IgD-negative memory B cell (primary cell): Measurements from ENCODE around the gene TPK1. TPM values are rescaled to one million over a fixed set of nuclear protein-coding genes. Genes with fewer than 3 reads are reported as not detected.
"Not testable (repeated sequence)": the region's sequence is repeated elsewhere in the genome, so short reads cannot be mapped to it uniquely, and the experiment has no call there.

Experiments
- H3K27ac Mint-ChIP-seq, 3 donors: one replicate each; pipeline ENCODE4 v1.8.0; 2020 to 2022; ENCODE audit warnings: mild to moderate bottlenecking in 3 of 3, mixed read lengths in 3 of 3, moderate library complexity in 1 of 3
- H3K27me3 Mint-ChIP-seq: one replicate; pipeline ENCODE4 v1.8.0; 2021; ENCODE audit warnings: mixed read lengths
- H3K36me3 Mint-ChIP-seq: one replicate; pipeline ENCODE4 v1.8.0; 2020; ENCODE audit warnings: mild to moderate bottlenecking, mixed read lengths
- H3K4me1 Mint-ChIP-seq, 3 donors: one replicate each; pipeline ENCODE4 v1.8.0; 2020 to 2022; ENCODE audit warnings: mixed read lengths in 3 of 3, mild to moderate bottlenecking in 1 of 3
- H3K4me3 Mint-ChIP-seq, 4 donors: one replicate each; pipeline ENCODE4 v1.8.0; 2020 to 2022; ENCODE audit warnings: mild to moderate bottlenecking in 4 of 4, mixed read lengths in 4 of 4, moderate library complexity in 3 of 4
- H3K9me3 Mint-ChIP-seq, 3 donors: one replicate each; pipeline ENCODE4 v1.8.0; 2020 to 2021; ENCODE audit warnings: mixed read lengths in 3 of 3, mild to moderate bottlenecking in 1 of 3
- polyA plus RNA-seq: library from polyadenylated mRNA; unstranded; fragments of 300-500 nt; fragmentation: Illumina TruSeq; gene quantifications from one replicate; pipeline ENCODE4 v1.2.3, GENCODE V29; 2021

Gene TPK1
- polyA plus RNA-seq, 1 donor from 2014 or later: 16.8 TPM

DNA sequence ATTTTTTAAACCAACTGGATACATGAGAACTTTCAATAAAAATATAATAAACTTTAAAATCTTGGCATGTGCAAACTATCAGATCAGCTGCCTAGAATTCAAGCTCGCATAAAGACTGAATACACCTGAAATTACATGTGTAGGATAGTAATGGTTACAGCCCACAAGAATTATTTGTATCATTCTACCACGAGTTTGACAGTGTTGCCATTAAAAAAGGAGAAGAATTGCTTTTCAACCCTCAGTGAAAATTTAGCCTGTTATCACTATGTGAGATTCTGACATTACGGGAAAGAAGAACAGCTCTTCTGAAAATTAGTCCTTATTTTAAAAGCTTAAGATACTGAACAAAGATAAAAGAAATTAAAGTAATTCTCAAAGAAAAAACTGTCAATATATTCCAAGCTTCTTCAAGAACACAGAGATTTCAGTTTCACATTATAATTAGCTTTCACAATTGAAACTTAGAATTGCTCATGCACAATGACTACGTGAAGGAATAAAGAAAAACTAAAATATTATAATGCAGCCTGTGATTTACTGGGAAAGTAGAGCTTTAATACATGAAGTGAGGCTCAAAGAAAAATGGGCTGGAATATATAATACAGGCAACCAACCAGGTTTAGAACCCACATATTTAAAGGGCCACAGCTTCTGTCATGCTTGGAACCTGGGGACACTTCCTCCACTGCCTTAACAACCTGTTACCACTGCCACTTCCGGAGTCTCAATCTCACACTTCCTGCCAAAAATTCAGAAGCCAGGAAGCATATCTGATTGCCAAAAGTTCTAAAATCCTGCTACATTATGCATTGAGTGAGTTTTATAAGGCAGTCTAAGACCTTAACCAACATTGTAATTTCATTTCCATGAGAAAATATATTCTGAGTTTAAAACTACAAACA is 23.2 kb downstream of the TPK1 start:
- Mint-ChIP-seq H3K27ac (peak overlapping the region; percentile 63 to 87 (median 87)), H3K4me1 (peaks cover 23 to 46% (median 26%) of the 10 kb centered on the region in 3 donors), H3K27me3 (no peaks in the 10 kb centered on the region), H3K36me3 (no peaks in the 10 kb centered on the region), H3K9me3 (no peaks in the 10 kb centered on the region), H3K4me3 (peak overlapping the region; percentile 5 to 85 (median 54))

DNA sequence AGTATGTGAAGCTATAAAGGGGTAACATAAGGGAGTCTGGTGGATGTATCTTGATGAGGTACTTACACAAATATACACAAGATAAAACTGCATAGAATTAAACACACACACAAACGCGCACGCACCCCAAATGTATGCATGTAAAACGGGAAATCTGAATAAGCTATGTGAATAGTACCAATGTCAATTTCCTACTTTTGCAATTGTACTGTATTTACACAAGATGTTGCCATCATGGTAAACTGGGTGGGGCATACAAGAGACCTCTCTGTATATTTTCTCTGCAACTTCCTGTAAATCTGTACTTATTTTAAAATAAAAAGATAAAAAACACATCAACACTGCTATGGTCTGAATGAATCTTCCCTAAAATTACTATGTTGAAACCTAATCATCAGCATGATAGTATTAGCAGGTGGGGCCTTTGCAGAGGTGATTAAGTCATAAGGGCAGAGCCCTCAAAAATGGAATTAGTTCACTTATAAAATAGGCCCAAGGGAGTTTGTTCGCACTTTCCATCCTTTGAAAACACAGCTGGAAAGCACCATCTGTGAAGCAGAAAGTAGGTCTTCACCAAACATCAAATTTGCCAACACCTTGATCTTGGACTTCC is 30.1 kb downstream of the TPK1 start:
- H3K27ac Mint-ChIP-seq: no peak overlapping the region
- no peak overlapping the region for H3K4me3 Mint-ChIP-seq

DNA sequence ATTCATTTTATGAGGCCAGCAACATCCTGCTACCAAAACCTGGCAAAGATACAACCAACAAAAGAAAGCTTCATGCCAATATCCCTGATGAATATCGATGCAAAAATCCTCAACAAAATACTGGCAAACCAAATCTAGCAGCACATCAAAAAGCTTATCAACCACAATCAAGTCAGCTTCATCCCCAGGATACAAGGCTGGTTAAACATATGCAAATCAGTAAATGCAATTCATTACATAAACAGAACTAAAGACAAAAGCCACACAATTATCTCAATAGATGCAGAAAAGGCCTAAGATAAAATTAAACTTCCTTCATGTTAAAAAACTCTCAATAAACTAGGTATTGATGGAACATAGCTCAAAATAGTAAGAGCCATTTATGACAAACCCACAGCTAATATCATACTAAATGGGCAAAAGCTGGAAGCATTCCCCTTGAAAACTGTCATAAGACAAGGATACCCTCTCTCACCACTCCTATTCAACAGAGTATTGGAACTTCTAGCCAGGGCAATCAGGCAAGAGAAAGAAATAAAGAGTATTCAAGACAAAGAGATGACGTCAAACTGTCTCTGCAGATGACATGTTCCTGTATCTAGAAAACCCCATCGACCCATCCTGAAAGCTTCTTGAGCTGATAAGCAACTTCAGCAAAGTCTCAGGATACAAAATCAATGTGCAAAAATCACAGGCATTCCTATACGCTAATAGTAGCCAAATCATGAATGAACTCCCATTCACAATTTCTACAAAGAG is 35.0 kb downstream of the TPK1 start:
- Mint-ChIP-seq H3K4me1 (peaks cover 26 to 39% (median 30%) of the 10 kb centered on the region in 3 donors), H3K36me3 (peaks cover 14% of the 10 kb centered on the region), H3K27ac (peak overlapping the region in 1 of 3 donors; percentile 0), H3K9me3 (peaks cover 2 to 20% (median 5%) of the 10 kb centered on the region in 3 donors), H3K4me3 (peak overlapping the region in 3 of 4 donors; percentile 38 to 79 (median 73))
- H3K27me3 Mint-ChIP-seq: not testable (repeated sequence)

More for the DNA sequence above, 30.1 kb downstream of the TPK1 start:
- Mint-ChIP-seq H3K36me3 (peaks cover 12% of the 10 kb centered on the region), H3K4me1 (peaks cover 13 to 22% (median 19%) of the 10 kb centered on the region in 3 donors), H3K27me3 (no peaks in the 10 kb centered on the region), H3K9me3 (peaks cover 0 to 8% (median 0%) of the 10 kb centered on the region in 3 donors)

DNA sequence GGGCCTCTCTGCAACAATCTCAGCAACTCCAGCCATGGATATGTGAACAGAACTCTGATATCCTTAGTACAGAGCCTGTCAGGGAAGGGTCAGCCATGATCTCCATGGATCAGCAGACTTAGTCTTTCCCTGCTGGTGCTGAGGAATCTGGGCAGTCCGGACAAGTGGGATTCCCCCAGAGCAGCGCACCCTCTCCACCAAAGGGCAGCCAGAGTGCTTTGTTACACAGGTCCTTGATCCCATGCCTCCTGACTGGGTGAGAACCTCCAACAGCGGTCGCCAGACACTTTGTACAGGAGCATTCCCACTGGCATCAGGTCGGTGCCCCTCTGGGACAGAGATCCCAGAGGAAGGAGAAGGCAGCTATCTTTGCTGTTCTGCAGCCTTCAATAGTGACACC is 38.9 kb downstream of the TPK1 start:
- H3K27ac Mint-ChIP-seq: no peak overlapping the region
- peaks cover 1% of the 10 kb centered on the region for H3K27me3 Mint-ChIP-seq
- peaks cover 2 to 13% (median 5%) of the 10 kb centered on the region in 3 donors for H3K9me3 Mint-ChIP-seq
- H3K4me1 Mint-ChIP-seq: peaks cover 23 to 32% (median 30%) of the 10 kb centered on the region in 3 donors
- H3K36me3 Mint-ChIP-seq: peaks cover 2% of the 10 kb centered on the region
- H3K4me3 Mint-ChIP-seq: no peak overlapping the region

DNA sequence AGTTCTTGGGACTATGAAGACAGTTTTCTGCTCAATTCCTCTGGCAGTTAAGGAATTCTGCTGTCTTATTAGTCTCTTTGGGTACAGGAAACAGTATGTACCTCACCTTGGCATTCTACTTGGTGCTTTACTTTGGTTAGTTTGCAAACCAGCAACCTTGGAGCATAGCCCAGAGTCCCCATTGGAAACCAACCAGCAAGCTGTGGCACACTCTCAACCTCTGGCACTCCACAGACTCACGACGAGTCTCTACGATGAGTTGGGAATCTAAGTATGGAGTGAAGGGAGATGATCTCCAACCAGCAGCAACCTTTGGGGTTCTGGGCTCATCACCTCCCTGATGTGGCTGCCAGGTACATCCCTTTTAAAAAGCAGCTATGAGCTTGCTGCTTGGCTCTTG is 43.8 kb downstream of the TPK1 start:
- Mint-ChIP-seq H3K4me3 (no peak overlapping the region), H3K4me1 (peaks cover 2 to 10% (median 3%) of the 10 kb centered on the region in 3 donors), H3K27ac (no peak overlapping the region), H3K27me3 (no peaks in the 10 kb centered on the region), H3K36me3 (peaks cover 4% of the 10 kb centered on the region), H3K9me3 (no peaks in the 10 kb centered on the region)

DNA sequence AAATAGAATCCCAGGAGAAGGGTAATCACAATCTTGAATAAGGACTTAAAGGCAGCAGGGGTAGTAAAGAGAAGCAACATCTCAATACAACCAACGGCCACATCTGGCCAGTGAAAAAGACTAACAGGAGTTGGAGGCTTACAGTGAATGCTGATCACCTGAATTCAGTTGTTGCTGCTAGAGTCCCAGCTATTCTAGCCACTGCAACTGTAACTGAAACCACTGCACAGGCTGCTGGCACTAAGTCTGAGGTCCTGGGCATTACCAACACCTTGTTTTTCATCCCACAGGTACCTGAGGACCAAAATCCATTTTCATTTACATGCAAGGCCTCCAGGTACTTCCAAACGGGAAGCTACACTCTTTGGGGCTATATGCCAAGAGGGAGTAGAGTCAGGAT is 44.4 kb downstream of the TPK1 start:
- no peaks in the 10 kb centered on the region for H3K27me3 Mint-ChIP-seq
- H3K36me3 Mint-ChIP-seq: peaks cover 4% of the 10 kb centered on the region
- H3K4me3 Mint-ChIP-seq: no peak overlapping the region
- H3K27ac Mint-ChIP-seq: no peak overlapping the region
- peaks cover 2 to 13% (median 4%) of the 10 kb centered on the region in 3 donors for H3K4me1 Mint-ChIP-seq
- no peaks in the 10 kb centered on the region for H3K9me3 Mint-ChIP-seq

DNA sequence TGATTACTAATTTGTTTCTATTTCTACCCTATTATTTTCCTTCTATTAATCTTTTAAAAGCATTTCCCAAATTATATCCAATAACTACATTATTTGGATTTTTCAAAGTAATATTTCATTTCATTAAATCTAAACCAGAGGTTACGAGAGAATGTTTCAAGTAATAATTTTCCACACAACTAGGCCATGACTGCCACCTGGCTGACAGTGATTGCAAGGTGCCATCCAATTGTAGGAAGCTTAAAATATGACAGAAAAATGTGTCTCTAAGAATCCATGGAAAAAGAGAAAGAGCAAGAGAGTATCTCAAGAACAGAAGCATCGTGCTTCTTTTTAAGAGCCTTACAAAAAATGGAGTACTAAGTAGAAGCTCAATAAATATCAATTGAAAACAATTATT is 48.7 kb downstream of the TPK1 start:
- no peak overlapping the region for H3K4me3 Mint-ChIP-seq
- peak overlapping the region in 1 of 3 donors; percentile 50 for H3K27ac Mint-ChIP-seq
- H3K4me1 Mint-ChIP-seq: peaks cover 6 to 14% (median 6%) of the 10 kb centered on the region in 3 donors
- no peaks in the 10 kb centered on the region for H3K9me3 Mint-ChIP-seq
- peaks cover 8% of the 10 kb centered on the region for H3K36me3 Mint-ChIP-seq
- no peaks in the 10 kb centered on the region for H3K27me3 Mint-ChIP-seq

DNA sequence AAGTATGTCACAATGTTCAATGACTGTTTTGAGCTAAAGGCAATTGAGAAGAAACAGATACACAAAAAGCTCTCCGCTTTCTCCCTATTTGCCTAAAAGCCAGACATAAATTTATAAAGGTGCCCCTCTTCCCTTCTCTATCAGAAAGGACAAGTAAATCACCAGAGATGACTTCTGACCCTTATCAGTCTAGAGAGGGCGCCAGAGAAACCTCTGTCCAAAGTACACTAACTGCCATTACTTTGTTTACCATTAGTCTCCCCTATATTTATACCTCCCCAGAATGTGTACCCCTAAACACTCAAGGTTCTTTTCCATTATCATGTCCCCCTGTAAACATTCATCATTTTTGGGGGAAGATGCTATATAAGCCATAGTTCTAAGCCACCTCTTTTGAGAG is 49.3 kb downstream of the TPK1 start:
- Mint-ChIP-seq H3K27me3 (no peaks in the 10 kb centered on the region), H3K27ac (no peak overlapping the region), H3K9me3 (no peaks in the 10 kb centered on the region), H3K36me3 (peaks cover 8% of the 10 kb centered on the region), H3K4me3 (no peak overlapping the region), H3K4me1 (peaks cover 6 to 14% (median 6%) of the 10 kb centered on the region in 3 donors)

DNA sequence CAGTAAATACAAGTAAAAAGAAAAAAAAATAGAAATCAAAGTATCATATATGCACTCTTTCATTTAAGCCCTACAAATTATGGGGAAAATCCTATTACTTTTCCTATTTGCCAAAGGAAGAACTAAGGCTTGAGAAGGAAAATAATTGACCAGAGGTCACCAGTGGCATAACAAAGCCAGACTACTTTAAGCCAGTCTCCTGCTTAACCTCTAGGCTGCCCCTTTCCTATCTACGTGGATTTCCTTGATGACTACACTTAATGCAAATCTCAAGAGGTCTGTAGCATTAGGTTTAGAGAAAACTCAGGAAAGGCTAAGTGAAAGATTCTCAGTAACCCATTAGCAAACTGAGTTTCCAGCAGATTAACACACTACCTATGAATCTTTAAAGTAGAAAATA is 49.8 kb downstream of the TPK1 start:
- Mint-ChIP-seq H3K36me3 (peaks cover 5% of the 10 kb centered on the region), H3K4me1 (peaks cover 3 to 14% (median 6%) of the 10 kb centered on the region in 3 donors), H3K27ac (no peak overlapping the region), H3K27me3 (no peaks in the 10 kb centered on the region), H3K9me3 (no peaks in the 10 kb centered on the region), H3K4me3 (no peak overlapping the region)

DNA sequence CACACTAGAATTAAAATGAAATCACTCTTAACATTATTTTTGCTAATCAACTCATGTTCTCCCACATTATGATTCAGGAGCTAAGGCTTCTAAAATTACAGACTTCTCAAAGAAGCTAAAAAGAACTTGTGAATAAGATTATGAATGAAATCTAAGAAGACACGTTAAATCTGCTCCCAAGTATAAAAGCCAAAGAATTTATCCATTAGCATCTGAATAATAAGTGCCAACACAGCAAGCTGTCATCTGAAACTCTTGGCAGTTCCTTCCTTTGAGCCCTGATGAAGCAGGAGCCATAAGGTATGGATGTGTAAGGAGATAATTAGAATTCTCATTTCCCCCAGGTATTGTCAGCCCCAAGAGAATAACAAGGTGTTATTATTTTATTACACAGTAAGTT is 50.3 kb downstream of the TPK1 start:
- H3K27me3 Mint-ChIP-seq: no peaks in the 10 kb centered on the region
- H3K27ac Mint-ChIP-seq: no peak overlapping the region

DNA sequence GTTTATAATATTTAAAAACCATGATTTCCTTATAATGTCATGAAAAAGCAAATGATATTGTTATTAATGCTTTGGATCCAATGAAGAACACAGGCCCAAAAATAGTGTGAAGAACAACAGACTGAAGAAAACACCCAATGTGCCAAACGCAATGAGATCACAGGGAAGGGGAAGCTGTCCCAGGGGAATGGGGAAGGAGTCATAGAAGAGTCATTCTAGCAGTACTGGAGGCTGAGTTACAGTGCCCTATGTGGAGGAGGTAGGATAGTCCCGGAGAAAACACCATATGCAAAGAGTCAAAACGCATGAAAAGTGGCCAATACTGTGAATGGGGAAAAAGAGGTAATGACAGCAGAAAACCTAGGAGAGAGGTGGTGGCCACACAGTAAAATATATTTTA is 50.9 kb downstream of the TPK1 start:
- H3K36me3 Mint-ChIP-seq: peaks cover 4% of the 10 kb centered on the region

More for the DNA sequence above, 50.3 kb downstream of the TPK1 start:
- Mint-ChIP-seq H3K4me3 (no peak overlapping the region), H3K9me3 (no peaks in the 10 kb centered on the region), H3K36me3 (peaks cover 4% of the 10 kb centered on the region), H3K4me1 (peaks cover 3 to 14% (median 6%) of the 10 kb centered on the region in 3 donors)

DNA sequence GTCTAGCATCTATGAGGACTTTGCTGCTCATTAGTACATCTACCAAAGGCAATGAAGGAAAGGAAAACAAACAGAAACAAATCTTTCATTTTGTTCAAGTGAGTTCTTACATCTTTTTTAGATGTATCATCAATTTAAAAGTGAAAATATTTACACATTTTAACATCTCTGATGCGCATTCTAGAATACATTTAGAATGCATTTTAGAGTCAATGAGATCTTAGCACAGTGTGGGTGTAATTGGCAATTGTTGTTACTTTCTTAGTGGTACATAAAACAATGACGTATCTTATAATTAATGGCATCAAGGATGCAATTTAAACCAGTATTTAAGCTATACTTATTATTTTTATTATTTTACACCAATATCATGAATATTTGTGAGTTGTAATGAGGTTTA is 51.4 kb downstream of the TPK1 start:
- H3K4me3 Mint-ChIP-seq: no peak overlapping the region
- H3K9me3 Mint-ChIP-seq: no peaks in the 10 kb centered on the region
- H3K36me3 Mint-ChIP-seq: peaks cover 4% of the 10 kb centered on the region
- H3K27ac Mint-ChIP-seq: no peak overlapping the region
- no peaks in the 10 kb centered on the region for H3K27me3 Mint-ChIP-seq
- H3K4me1 Mint-ChIP-seq: peaks cover 3 to 14% (median 6%) of the 10 kb centered on the region in 3 donors

More for the DNA sequence above, 50.9 kb downstream of the TPK1 start:
- Mint-ChIP-seq H3K4me3 (no peak overlapping the region), H3K27me3 (no peaks in the 10 kb centered on the region), H3K9me3 (no peaks in the 10 kb centered on the region), H3K27ac (no peak overlapping the region), H3K4me1 (peaks cover 3 to 14% (median 6%) of the 10 kb centered on the region in 3 donors)

DNA sequence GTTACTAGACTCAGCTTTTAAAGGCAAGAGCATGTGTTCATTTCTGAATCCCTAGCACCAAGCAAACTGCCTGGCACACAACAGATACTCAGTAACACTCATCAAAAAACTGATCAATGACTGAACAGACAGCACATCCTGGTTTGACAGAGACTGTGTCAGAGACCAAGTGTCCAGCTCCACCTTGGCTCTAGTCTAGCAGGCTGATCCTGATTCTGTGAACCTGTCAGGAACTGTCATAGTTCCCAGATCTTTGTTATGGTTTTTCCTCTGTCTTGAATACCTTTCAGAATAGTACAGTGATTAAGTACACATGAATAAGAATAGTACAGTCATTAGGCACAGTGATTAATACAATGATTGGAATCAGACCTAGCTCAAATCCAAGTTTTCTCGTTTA is 53.0 kb downstream of the TPK1 start:
- no peaks in the 10 kb centered on the region for H3K27me3 Mint-ChIP-seq
- no peak overlapping the region for H3K4me3 Mint-ChIP-seq
- H3K27ac Mint-ChIP-seq: peak overlapping the region in 1 of 3 donors; percentile 41
- H3K36me3 Mint-ChIP-seq: peaks cover 4% of the 10 kb centered on the region
- H3K9me3 Mint-ChIP-seq: peaks cover 0 to 2% (median 0%) of the 10 kb centered on the region in 3 donors
- peaks cover 3 to 9% (median 6%) of the 10 kb centered on the region in 3 donors for H3K4me1 Mint-ChIP-seq

DNA sequence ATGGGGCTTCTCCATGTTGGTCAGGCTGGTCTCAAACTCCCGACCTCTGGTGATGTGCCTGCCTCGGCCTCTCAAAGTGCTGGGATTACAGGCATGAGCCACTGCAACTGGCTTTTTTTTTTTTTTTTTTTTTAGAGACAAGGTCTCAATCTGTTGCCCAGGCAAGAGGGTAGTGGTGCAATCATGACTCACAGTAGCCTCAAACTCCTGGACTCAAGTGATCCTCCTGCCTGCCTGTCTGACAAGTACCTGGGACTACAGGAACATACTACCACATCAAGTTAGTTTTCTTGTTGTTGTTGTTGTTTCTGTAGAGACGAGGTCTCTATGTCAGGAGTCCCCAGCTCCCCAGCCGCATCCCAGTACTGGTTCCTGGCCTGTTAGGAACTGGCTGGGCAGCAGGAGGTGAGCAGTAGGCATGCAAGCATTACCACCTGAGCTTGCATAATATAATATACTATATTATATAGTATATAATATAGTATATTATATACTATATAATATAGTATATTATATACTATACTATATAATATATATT is 55.7 kb downstream of the TPK1 start:
- Mint-ChIP-seq H3K36me3 (peaks cover 4% of the 10 kb centered on the region), H3K9me3 (peaks cover 0 to 4% (median 1%) of the 10 kb centered on the region in 3 donors), H3K4me1 (peaks cover 1 to 12% (median 11%) of the 10 kb centered on the region in 3 donors), H3K27me3 (no peaks in the 10 kb centered on the region), H3K27ac (no peak overlapping the region), H3K4me3 (no peak overlapping the region)
